ENCODE measurements around the gene CES4A. TPM values are rescaled to one million over a fixed set of nuclear protein-coding genes. Genes with fewer than 3 reads are reported as not detected.
A peak's percentile ranks its signal among the peaks of the same experiment; 100 is the strongest.

The CES4A gene
- total RNA-seq, 1 donor from 2014 or later: 1.2 TPM

- Histone ChIP-seq H3K9me3 (ENCODE audit: insufficient read depth, low read depth, low read length) (no peaks in the 10 kb centered on the region), H4K20me1 (ENCODE audit: insufficient read depth, low read length) (no peaks in the 10 kb centered on the region), H3K36me3 (ENCODE audit: insufficient read depth, low read length) (no peaks in the 10 kb centered on the region), H3K9ac (ENCODE audit: low read length) (no peak overlapping the region), H3K4me2 (ENCODE audit: low read length) (no peak overlapping the region), H3K4me1 (ENCODE audit: insufficient read depth, low read length) (peaks cover 7% of the 10 kb centered on the region), H2AFZ (ENCODE audit: low read depth, low read length) (no peak overlapping the region), H3K27ac (ENCODE audit: low read depth, low read length) (no peak overlapping the region), H3K27me3 (ENCODE audit: insufficient read depth, low read length) (no peaks in the 10 kb centered on the region), H3K79me2 (ENCODE audit: insufficient read depth, low read length) (peaks cover 3% of the 10 kb centered on the region), H3K4me3 (ENCODE audit: insufficient read depth, low read depth, low read length) (no peak overlapping the region)
- Mint-ChIP-seq H3K36me3 (ENCODE audit: low read depth, unreplicated experiment) (no peaks in the 10 kb centered on the region), H3K27me3 (ENCODE audit: low read depth, unreplicated experiment) (no peaks in the 10 kb centered on the region), H3K27ac (ENCODE audit: unreplicated experiment) (peak overlapping the region; percentile 43), H3K4me1 (ENCODE audit: low read depth, unreplicated experiment) (peaks cover 28% of the 10 kb centered on the region), H3K4me3 (ENCODE audit: unreplicated experiment) (no peak overlapping the region), H3K9me3 (ENCODE audit: unreplicated experiment) (no peaks in the 10 kb centered on the region)
- DNase-seq (ENCODE audit: low read depth): no peak
- no peak for FAIRE-seq
- TF ChIP-seq EZH2 (IDR thresholded peaks at IDR 0.05; ENCODE audit: insufficient read depth, low read length): no peak
- TF ChIP-seq, protein P1, sequence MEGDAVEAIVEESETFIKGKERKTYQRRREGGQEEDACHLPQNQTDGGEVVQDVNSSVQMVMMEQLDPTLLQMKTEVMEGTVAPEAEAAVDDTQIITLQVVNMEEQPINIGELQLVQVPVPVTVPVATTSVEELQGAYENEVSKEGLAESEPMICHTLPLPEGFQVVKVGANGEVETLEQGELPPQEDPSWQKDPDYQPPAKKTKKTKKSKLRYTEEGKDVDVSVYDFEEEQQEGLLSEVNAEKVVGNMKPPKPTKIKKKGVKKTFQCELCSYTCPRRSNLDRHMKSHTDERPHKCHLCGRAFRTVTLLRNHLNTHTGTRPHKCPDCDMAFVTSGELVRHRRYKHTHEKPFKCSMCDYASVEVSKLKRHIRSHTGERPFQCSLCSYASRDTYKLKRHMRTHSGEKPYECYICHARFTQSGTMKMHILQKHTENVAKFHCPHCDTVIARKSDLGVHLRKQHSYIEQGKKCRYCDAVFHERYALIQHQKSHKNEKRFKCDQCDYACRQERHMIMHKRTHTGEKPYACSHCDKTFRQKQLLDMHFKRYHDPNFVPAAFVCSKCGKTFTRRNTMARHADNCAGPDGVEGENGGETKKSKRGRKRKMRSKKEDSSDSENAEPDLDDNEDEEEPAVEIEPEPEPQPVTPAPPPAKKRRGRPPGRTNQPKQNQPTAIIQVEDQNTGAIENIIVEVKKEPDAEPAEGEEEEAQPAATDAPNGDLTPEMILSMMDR (IDR thresholded peaks at IDR 0.05; ENCODE audit: insufficient read depth, low read depth, low read length): no peak
Measured at GRCh38 chr16:67023689-67024088, 35.3 kb downstream of the CES4A start.

DNA sequence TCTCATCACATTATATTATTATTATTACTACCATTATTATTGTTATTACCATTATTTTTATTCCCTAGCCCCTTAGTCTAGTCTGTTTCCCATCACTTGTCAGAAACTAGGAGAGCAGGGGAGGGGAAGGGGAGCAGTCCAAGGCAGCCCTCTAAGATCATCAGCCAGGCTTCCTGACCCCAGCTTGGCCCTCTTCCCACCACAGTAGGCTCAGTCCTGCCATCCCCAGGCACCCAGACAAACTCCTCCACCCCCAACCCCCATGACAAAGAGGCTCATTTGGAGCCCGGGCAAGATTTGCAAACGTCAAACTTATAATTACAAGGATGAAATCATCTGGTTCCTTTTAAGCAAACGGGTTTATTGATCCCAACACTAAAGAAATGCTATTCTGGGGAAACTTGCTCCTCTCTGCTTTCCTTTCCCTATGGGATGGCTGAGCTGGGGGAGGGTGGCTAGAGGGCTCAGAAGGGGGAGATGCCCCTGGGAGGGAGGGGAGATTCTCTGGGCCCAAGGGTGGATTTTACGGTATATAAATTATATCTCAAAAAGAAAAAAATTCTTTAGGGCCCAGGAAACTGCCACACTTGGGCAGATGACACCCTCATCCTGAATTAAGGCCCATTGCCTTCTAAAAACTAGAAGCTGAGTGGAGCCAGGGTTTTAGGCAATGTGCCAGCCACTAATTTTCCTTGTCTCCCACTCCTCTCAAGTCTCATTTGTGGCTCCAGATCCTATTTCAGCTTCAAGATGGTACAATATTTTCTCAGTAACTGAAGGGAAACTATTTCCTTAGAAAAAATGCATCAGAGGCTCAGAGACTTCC lies 36.2 kb downstream of the CES4A start:
- H2AFZ ChIP-seq (ENCODE audit: low read depth, low read length): no peak overlapping the region
- Mint-ChIP-seq H3K27ac (ENCODE audit: unreplicated experiment) (peak overlapping the region; percentile 41), H3K4me3 (ENCODE audit: unreplicated experiment) (peak overlapping the region; percentile 34), H3K36me3 (ENCODE audit: low read depth, unreplicated experiment) (no peaks in the 10 kb centered on the region), H3K27me3 (ENCODE audit: low read depth, unreplicated experiment) (no peaks in the 10 kb centered on the region), H3K9me3 (ENCODE audit: unreplicated experiment) (no peaks in the 10 kb centered on the region), H3K4me1 (ENCODE audit: low read depth, unreplicated experiment) (peaks cover 28% of the 10 kb centered on the region)
- H4K20me1 ChIP-seq (ENCODE audit: insufficient read depth, low read length): no peaks in the 10 kb centered on the region
- no peak overlapping the region for H3K4me3 ChIP-seq (ENCODE audit: insufficient read depth, low read depth, low read length)
- DNase-seq (ENCODE audit: low read depth) (no peak), FAIRE-seq (no peak)
- H3K27ac ChIP-seq (ENCODE audit: low read depth, low read length): no peak overlapping the region
- TF ChIP-seq, protein P1 (IDR thresholded peaks at IDR 0.05; ENCODE audit: insufficient read depth, low read depth, low read length): no peak
- no peak for TF ChIP-seq EZH2 (IDR thresholded peaks at IDR 0.05; ENCODE audit: insufficient read depth, low read length)
- peaks cover 7% of the 10 kb centered on the region for H3K4me1 ChIP-seq (ENCODE audit: insufficient read depth, low read length)
- H3K9ac ChIP-seq (ENCODE audit: low read length): no peak overlapping the region
- peaks cover 8% of the 10 kb centered on the region for H3K79me2 ChIP-seq (ENCODE audit: insufficient read depth, low read length)
- no peaks in the 10 kb centered on the region for H3K27me3 ChIP-seq (ENCODE audit: insufficient read depth, low read length)
- H3K9me3 ChIP-seq (ENCODE audit: insufficient read depth, low read depth, low read length): no peaks in the 10 kb centered on the region
- H3K36me3 ChIP-seq (ENCODE audit: insufficient read depth, low read length): no peaks in the 10 kb centered on the region
- H3K4me2 ChIP-seq (ENCODE audit: low read length): no peak overlapping the region

- H3K36me3 ChIP-seq (ENCODE audit: insufficient read depth, low read length): no peaks in the 10 kb centered on the region
- DNase-seq (ENCODE audit: low read depth): no peak
- no peak overlapping the region for H3K4me3 ChIP-seq (ENCODE audit: insufficient read depth, low read depth, low read length)
- no peak overlapping the region for H3K4me3 Mint-ChIP-seq (ENCODE audit: unreplicated experiment)
- H3K4me2 ChIP-seq (ENCODE audit: low read length): no peak overlapping the region
- no peak for TF ChIP-seq EZH2 (IDR thresholded peaks at IDR 0.05; ENCODE audit: insufficient read depth, low read length)
- TF ChIP-seq, protein P1 (IDR thresholded peaks at IDR 0.05; ENCODE audit: insufficient read depth, low read depth, low read length): no peak
- H2AFZ ChIP-seq (ENCODE audit: low read depth, low read length): no peak overlapping the region
- peaks cover 28% of the 10 kb centered on the region for H3K4me1 Mint-ChIP-seq (ENCODE audit: low read depth, unreplicated experiment)
- H3K9ac ChIP-seq (ENCODE audit: low read length): no peak overlapping the region
- peaks cover 8% of the 10 kb centered on the region for H3K4me1 ChIP-seq (ENCODE audit: insufficient read depth, low read length)
- H3K9me3 ChIP-seq (ENCODE audit: insufficient read depth, low read depth, low read length): no peaks in the 10 kb centered on the region
- peaks cover 14% of the 10 kb centered on the region for H3K79me2 ChIP-seq (ENCODE audit: insufficient read depth, low read length)
- H3K27me3 Mint-ChIP-seq (ENCODE audit: low read depth, unreplicated experiment): no peaks in the 10 kb centered on the region
- no peak for FAIRE-seq
- no peaks in the 10 kb centered on the region for H3K27me3 ChIP-seq (ENCODE audit: insufficient read depth, low read length)
- no peak overlapping the region for H3K27ac ChIP-seq (ENCODE audit: low read depth, low read length)
- H3K9me3 Mint-ChIP-seq (ENCODE audit: unreplicated experiment): no peaks in the 10 kb centered on the region
- H4K20me1 ChIP-seq (ENCODE audit: insufficient read depth, low read length): peaks cover 4% of the 10 kb centered on the region
- no peaks in the 10 kb centered on the region for H3K36me3 Mint-ChIP-seq (ENCODE audit: low read depth, unreplicated experiment)
- H3K27ac Mint-ChIP-seq (ENCODE audit: unreplicated experiment): peak overlapping the region; percentile 41
Measured at GRCh38 chr16:67025210-67025550, 36.8 kb downstream of the CES4A start.

Data from astrocyte (in vitro differentiated cells and primary cell).